HuH-7 (cell line): ENCODE data around the gene RBBP4.

Experiments used
- DNase-seq: peaks from one replicate; pipeline ENCODE4 v3.0.0; 2011; ENCODE audit warnings: low spot score

RBBP4 gene

GRCh38 chr1:32719681-32720275, 68.8 kb downstream of the RBBP4 start:
- no peak for DNase-seq

- no peak for DNase-seq
Measured at GRCh38 chr1:32724678-32725614, 73.9 kb downstream of the RBBP4 start.

GRCh38 chr1:32725615-32725982, 74.6 kb downstream of the RBBP4 start:
- DNase-seq = no peak

GRCh38 chr1:32727876-32728275, 76.9 kb downstream of the RBBP4 start:
- DNase-seq = no peak

- DNase-seq = no peak
Measured at GRCh38 chr1:32728413-32729077, 77.5 kb downstream of the RBBP4 start.

DNA sequence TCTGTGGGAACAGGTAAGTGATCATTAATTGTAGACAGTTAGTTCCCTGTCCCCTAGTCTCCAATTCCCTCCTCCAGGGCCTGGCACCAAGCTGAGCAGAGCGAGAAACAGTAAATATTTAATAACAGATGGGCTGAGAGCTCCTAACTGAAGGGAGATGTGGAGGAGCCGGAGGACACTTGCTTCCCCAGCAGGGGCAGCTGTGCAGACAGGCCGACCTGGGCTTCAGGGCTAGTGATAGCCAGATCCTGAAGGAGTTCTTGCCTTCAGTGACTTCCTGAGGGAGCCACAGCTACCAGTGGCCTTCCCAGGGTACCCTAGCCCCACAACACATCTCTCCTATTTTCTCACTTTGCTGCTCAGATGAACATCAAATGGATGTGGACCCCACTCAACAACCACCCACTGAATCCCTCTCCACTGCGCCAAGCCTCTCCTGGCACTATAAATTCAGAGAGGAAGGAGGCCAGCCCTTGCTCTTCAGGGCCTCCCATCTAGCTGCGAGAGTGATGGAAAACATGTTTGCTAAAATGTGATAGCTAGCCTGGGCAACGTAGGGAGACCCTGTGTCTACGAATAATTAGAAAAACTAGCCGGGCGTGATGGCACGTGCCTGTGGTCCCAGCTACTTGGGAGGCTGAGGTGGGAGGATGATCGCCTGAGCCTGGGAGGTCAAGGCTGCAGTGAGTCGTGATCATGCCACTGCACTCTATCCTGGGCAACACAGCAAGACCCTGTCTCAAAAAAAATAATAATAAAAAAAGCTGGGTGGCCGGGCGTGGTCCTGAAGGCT, 78.4 kb downstream of the RBBP4 start:
- DNase-seq = no peak

DNA sequence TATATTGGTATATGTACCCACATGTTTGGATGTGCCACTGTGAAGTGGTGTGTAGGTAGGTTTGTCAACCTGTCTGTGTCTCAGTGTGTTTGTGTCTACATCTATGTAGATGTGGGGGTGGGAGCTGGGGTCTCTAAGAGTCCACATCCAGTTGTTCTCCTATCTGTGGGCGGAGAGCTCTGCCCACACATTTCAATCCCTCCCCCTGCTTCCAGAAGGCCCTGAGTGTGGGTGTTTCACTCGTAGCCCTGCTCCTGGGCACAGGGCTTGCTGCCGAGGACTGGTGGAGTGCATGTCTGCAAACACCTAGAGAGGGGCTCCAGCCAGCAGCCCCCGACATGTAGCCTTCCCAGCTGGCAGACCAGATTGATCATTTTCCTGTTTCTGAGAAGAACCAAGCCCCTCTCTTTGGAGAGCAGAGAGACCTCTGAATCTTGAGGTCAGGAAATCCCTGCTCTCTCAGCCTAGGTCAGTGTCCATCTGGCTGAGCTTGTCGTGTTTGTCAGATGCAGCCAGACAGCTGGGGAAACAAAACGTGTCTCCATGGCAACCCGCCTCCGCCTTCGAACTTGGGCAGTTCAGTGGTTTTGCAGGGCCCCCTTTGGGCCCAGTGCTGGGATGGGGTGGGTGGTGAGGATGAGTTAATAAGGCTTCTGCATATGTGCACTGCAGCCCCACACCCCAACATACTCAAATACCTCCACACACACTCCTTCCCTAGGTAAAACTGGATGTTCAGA, 82.7 kb downstream of the RBBP4 start:
- no peak for DNase-seq
